Osteoblast (primary cell): ENCODE data around the gene CAMTA1. TPM values are rescaled to one million over a fixed set of nuclear protein-coding genes. Genes with fewer than 3 reads are reported as not detected.

Experiments used
- DNase-seq: peaks from one replicate; pipeline ENCODE4 v3.0.0; 2011; ENCODE audit warnings: low spot score, mixed read lengths; ENCODE audit not compliant: insufficient read length; ENCODE audit errors: missing footprints
- H2AFZ ChIP-seq: 2 replicates; pipeline ENCODE4 v1.6.0; 2011; ENCODE audit warnings: mild to moderate bottlenecking, low read length
- H3K27ac ChIP-seq: 2 replicates; pipeline ENCODE4 v1.5.1; 2011; ENCODE audit warnings: mild to moderate bottlenecking, low read depth, low read length, moderate library complexity
- H3K27me3 ChIP-seq: 2 replicates; pipeline ENCODE4 v1.6.0; 2012; ENCODE audit warnings: mild to moderate bottlenecking, control low read depth, inconsistent platforms, low read length, moderate library complexity; ENCODE audit not compliant: insufficient read depth
- H3K36me3 ChIP-seq: 2 replicates; pipeline ENCODE4 v1.5.1; 2011; ENCODE audit warnings: mild to moderate bottlenecking, low read length, control low read depth, moderate library complexity; ENCODE audit not compliant: insufficient read depth
- H3K4me1 ChIP-seq: 2 replicates; pipeline ENCODE4 v1.5.1; 2011; ENCODE audit warnings: mild to moderate bottlenecking, low read length, control low read depth, moderate library complexity; ENCODE audit not compliant: insufficient read depth
- H3K4me2 ChIP-seq: 2 replicates; pipeline ENCODE4 v1.6.0; 2011; ENCODE audit warnings: mild to moderate bottlenecking, low read length; ENCODE audit not compliant: insufficient read depth
- H3K4me3 ChIP-seq: fragments of 200-600 bp; sonication (generic); 3 replicates; pipeline ENCODE4 v1.5.1; 2012; ENCODE audit warnings: mild to moderate bottlenecking, low read length, inconsistent platforms; ENCODE audit not compliant: insufficient read depth
- H3K79me2 ChIP-seq: 2 replicates; pipeline ENCODE4 v1.6.0; 2012; ENCODE audit warnings: mild to moderate bottlenecking, low read length, control low read depth, inconsistent platforms; ENCODE audit not compliant: insufficient read depth
- H3K9me3 ChIP-seq: 2 replicates; pipeline ENCODE4 v1.5.1; 2011; ENCODE audit warnings: low read depth, low read length, control low read depth
- H4K20me1 ChIP-seq: 2 replicates; pipeline ENCODE4 v1.6.0; 2012; ENCODE audit warnings: mild to moderate bottlenecking, low read length, control low read depth; ENCODE audit not compliant: insufficient read depth
- CTCF ChIP-seq: IDR thresholded peaks from 2 replicates; pipeline ENCODE4 v1.5.1; 2011; ENCODE audit warnings: mild to moderate bottlenecking, low read depth, low read length, moderate library complexity; ENCODE audit errors: extremely low read depth
- total RNA-seq: library from RNA; depleted of rRNA; stranded (reverse); fragments of >200 nt; gene quantifications from 2 replicates; pipeline ENCODE4 v1.2.3, GENCODE V29; 2012

The CAMTA1 gene
- total RNA-seq, 1 donor: 47.4 TPM

DNA sequence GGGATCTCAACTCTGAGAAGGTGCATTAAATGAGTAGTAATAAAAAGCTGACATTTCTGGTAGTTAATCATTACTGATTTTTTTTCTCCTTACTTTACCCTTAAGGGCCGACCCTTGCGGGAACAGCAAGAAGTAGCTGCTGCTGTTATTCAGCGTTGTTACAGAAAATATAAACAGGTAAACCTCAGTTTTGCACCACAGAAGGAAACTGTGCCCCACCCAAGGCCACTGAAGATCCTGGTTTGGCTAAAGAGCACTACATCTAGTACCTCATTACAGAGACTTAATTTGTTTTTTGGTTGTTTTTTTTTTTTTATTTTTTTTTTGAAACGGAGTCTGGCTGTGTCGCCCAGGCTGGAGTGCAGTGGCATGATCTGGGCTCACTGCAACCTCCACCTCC, 962.4 kb downstream of the CAMTA1 start:
- peaks cover 5% of the 10 kb centered on the region for H3K4me1 ChIP-seq
- H3K36me3 ChIP-seq: no peaks in the 10 kb centered on the region
- H2AFZ ChIP-seq: no peak overlapping the region
- no peak for TF ChIP-seq CTCF
- peaks cover 19% of the 10 kb centered on the region for H3K27me3 ChIP-seq
- H3K4me2 ChIP-seq: no peak overlapping the region
- no peak overlapping the region for H3K27ac ChIP-seq
- H3K9me3 ChIP-seq: no peaks in the 10 kb centered on the region
- DNase-seq: no peak
- no peak overlapping the region for H3K4me3 ChIP-seq
- no peaks in the 10 kb centered on the region for H4K20me1 ChIP-seq
- no peaks in the 10 kb centered on the region for H3K79me2 ChIP-seq

- H3K36me3 ChIP-seq: no peaks in the 10 kb centered on the region
- no peaks in the 10 kb centered on the region for H3K79me2 ChIP-seq
- DNase-seq: no peak
- no peak overlapping the region for H3K27ac ChIP-seq
- no peak overlapping the region for H3K4me2 ChIP-seq
- H4K20me1 ChIP-seq: no peaks in the 10 kb centered on the region
- H3K4me3 ChIP-seq: no peak overlapping the region
- peaks cover 6% of the 10 kb centered on the region for H3K4me1 ChIP-seq
- H3K27me3 ChIP-seq: peaks cover 19% of the 10 kb centered on the region
- H3K9me3 ChIP-seq: no peaks in the 10 kb centered on the region
- no peak for TF ChIP-seq CTCF
- H2AFZ ChIP-seq: no peak overlapping the region
These were observed 963.9 kb downstream of the CAMTA1 start for GRCh38 chr1:7749126-7749525.

DNA sequence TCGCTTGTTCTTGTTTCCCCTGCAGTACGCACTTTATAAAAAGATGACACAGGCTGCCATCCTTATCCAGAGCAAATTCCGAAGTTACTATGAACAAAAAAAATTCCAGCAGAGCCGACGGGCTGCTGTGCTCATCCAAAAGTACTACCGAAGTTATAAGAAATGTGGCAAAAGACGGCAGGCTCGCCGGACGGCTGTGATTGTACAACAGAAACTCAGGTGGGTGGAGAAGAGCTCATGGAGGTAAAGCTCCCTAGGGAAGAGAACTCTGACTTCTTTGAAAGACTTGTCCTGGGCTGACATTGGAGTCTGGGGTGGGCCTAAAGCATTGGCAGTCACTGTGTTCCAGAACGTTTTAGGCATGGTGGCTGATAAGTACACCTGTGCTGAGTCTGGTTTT, 965.9 kb downstream of the CAMTA1 start:
- Histone ChIP-seq H2AFZ (no peak overlapping the region), H4K20me1 (no peaks in the 10 kb centered on the region), H3K36me3 (no peaks in the 10 kb centered on the region), H3K27me3 (peaks cover 15% of the 10 kb centered on the region), H3K4me2 (no peak overlapping the region), H3K79me2 (no peaks in the 10 kb centered on the region), H3K9me3 (no peaks in the 10 kb centered on the region), H3K4me3 (no peak overlapping the region), H3K4me1 (peaks cover 6% of the 10 kb centered on the region), H3K27ac (no peak overlapping the region)
- no peak for TF ChIP-seq CTCF
- DNase-seq: no peak

DNA sequence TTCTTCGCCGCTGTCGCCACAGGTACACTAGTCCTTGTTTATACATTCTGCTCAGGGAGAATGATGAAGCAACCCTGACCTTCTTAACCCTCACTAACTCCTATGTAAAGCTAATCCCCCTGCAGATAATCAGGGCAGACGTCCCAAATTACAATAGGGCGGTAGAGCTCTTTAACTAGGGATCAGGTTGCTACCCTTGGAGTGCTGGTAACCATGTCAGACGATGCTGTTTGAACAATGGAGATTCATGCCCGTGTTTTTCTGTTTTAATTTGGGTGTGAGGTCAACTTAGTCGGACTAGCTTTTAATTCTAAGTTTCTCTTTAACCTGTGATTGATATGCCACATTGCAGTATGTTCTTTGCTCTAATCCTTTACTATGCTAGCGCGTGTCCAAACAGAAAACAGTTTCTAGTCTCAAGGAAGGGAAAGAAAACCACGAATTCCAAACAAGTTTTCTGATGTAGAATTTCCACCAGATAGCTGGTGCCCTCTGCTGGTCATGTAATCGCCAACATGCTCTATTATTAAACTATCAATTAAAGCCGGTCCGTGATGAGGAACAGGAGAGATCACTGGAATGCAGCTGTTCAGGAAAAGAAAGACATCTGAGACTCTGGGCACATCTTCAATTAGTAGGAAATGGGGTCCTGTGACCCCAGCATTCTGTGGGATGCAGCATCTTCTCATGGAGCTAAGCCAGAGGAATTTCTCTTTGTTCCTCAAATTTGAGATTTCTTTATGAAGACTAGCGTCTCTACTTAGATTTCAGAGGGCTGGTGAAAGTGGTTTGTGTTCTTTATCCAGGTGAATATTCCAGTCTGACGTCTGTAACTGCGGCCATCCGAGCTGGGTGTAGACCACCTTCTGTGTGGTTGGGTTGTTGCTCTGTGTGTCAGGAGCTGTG, 967.5 kb downstream of the CAMTA1 start:
- peak; percentile 88 for TF ChIP-seq CTCF
- no peaks in the 10 kb centered on the region for H3K79me2 ChIP-seq
- no peaks in the 10 kb centered on the region for H3K9me3 ChIP-seq
- peaks cover 6% of the 10 kb centered on the region for H3K4me1 ChIP-seq
- no peak overlapping the region for H3K27ac ChIP-seq
- peak overlapping the region; percentile 71 for H3K4me3 ChIP-seq
- no peak for DNase-seq
- H2AFZ ChIP-seq: peak overlapping the region; percentile 87
- peak overlapping the region; percentile 90 for H3K4me2 ChIP-seq
- peaks cover 13% of the 10 kb centered on the region for H3K27me3 ChIP-seq
- H4K20me1 ChIP-seq: no peaks in the 10 kb centered on the region
- H3K36me3 ChIP-seq: no peaks in the 10 kb centered on the region
